Hepatocyte (in vitro differentiated cells): Measurements from ENCODE around the gene TMEM108.

Experiments used
- CTCF ChIP-seq: fragments of 200-600 bp; sonication (generic); IDR thresholded peaks from 2 replicates; pipeline ENCODE4 v1.5.1; 2016; ENCODE audit warnings: antibody characterized with exemption, mild to moderate bottlenecking; ENCODE audit not compliant: poor library complexity
- EZH2 ChIP-seq: fragments of 200-600 bp; sonication (generic); IDR thresholded peaks from 2 replicates; pipeline ENCODE4 v1.6.1; 2016; ENCODE audit warnings: antibody characterized with exemption, mild to moderate bottlenecking, borderline replicate concordance
- EZH2phosphoT487 ChIP-seq: fragments of 200-600 bp; sonication (generic); IDR thresholded peaks from one replicate; pipeline ENCODE4 v1.6.1; 2018; ENCODE audit warnings: antibody characterized with exemption, mild to moderate bottlenecking, low read depth, moderate library complexity; ENCODE audit not compliant: unreplicated experiment, severe bottlenecking

DNA sequence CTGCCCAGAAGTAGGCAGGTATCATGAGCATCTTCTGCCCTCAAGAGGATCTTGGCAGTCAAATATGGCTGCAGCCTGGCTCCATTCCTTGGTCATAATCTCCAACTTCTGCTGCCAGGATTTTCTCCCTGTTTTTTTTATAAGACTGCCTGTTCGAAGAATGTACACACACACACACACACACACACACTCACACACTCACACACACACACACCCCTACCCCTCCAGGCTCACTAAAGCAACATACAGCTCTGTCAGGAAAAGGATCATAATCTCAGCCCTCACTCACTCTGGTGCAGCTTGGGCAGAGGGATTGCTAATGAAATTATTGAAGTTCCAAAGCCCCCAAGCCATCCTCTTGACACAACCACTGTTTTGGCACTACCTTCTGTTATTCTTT, 232.4 kb downstream of the TMEM108 start:
- TF ChIP-seq CTCF (no peak), EZH2 (no peak), EZH2phosphoT487 (no peak)
